GM12892 (cell line): ENCODE measurements around the gene WWC2.

Source experiments
- DNase-seq: peaks from one replicate; pipeline ENCODE4 v3.0.0; 2011; ENCODE audit not compliant: insufficient read length
- FAIRE-seq: peaks from 2 replicates; lab custom pipeline; 2011; peaks lifted over from hg19 to GRCh38; lab: Jason Lieb, UNC
- POLR2A ChIP-seq: IDR thresholded peaks from 2 replicates; pipeline ENCODE4 v1.6.1; 2011; ENCODE audit warnings: low read depth, low read length, control low read depth
- POLR2AphosphoS5 ChIP-seq: IDR thresholded peaks from 2 replicates; pipeline ENCODE4 v1.6.1; 2011; ENCODE audit warnings: low read depth, low read length, control low read depth
- TAF1 ChIP-seq: IDR thresholded peaks from 2 replicates; pipeline ENCODE4 v1.6.1; 2011; ENCODE audit warnings: low read depth, mild to moderate bottlenecking, control low read depth, low read length, borderline replicate concordance

WWC2 gene

GRCh38 chr4:183360161-183360919, 261.3 kb downstream of the WWC2 start:
- DNase-seq: no peak
- FAIRE-seq: no peak
- TF ChIP-seq POLR2AphosphoS5: no peak
- TF ChIP-seq POLR2A: no peak
- no peak for TF ChIP-seq TAF1

- DNase-seq: no peak
Measured at GRCh38 chr4:183362036-183362435, 263.0 kb downstream of the WWC2 start.

GRCh38 chr4:183362916-183363542, 264.0 kb downstream of the WWC2 start:
- FAIRE-seq (no peak), DNase-seq (no peak)
- TF ChIP-seq POLR2AphosphoS5: no peak
- TF ChIP-seq TAF1: no peak
- TF ChIP-seq POLR2A: no peak

More at GRCh38 chr4:183362036-183362435, 263.0 kb downstream of the WWC2 start:
- no peak for TF ChIP-seq TAF1
- no peak for TF ChIP-seq POLR2A
- no peak for TF ChIP-seq POLR2AphosphoS5
- FAIRE-seq: no peak

GRCh38 chr4:183364025-183364424, 265.0 kb downstream of the WWC2 start:
- TF ChIP-seq TAF1 (no peak), POLR2A (no peak), POLR2AphosphoS5 (no peak)
- FAIRE-seq (no peak), DNase-seq (no peak)

GRCh38 chr4:183366206-183366835, 267.3 kb downstream of the WWC2 start:
- FAIRE-seq: no peak
- no peak for DNase-seq
- TF ChIP-seq POLR2A: no peak
- no peak for TF ChIP-seq TAF1
- no peak for TF ChIP-seq POLR2AphosphoS5

GRCh38 chr4:183369073-183369472, 270.0 kb downstream of the WWC2 start:
- FAIRE-seq: no peak
- DNase-seq: no peak
- TF ChIP-seq TAF1 (no peak), POLR2A (no peak), POLR2AphosphoS5 (no peak)
